Putamen (tissue), 1 donor: ENCODE results near the gene RASGRP3.
"Not testable (repeated sequence)": the region's sequence is repeated elsewhere in the genome, so short reads cannot be mapped to it uniquely, and the experiment has no call there.

Source experiments
- DNase-seq: peaks from one replicate; pipeline ENCODE4 v3.0.0-alpha.2; 2016; ENCODE audit warnings: low spot score

The RASGRP3 gene

DNA sequence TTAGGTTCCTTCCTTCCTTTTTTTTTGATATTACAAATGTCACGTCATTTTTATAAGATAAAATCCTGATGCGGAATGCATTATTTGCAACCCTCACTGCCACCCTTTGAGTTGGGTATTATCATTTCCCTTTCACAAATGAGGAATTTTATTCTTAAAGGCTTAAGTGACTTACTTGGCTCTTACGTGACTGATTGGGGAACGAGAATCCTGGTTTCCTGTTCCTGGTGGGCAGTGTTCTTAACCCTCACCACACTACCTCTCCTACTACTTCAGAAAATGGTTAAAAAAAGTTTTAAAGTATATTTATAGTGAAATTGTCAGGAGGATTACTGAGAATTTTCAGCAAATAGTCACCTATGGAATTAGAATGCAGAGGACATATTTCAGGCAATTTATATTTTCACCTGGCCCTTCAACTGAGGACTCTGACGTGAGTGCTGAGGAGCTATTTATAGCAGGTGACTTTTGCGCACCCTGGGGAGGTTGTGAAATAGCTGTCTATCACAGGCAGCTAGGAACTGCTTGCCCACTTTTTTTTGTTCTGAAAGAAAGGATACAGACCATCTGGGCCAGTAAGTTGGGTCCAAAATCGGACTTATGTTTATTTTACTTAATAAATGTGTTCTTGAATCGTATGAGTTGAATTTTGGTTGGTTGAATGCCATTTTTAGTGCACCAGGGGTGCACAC lies 18.7 kb upstream of the RASGRP3 start:
- DNase-seq: no peak

DNA sequence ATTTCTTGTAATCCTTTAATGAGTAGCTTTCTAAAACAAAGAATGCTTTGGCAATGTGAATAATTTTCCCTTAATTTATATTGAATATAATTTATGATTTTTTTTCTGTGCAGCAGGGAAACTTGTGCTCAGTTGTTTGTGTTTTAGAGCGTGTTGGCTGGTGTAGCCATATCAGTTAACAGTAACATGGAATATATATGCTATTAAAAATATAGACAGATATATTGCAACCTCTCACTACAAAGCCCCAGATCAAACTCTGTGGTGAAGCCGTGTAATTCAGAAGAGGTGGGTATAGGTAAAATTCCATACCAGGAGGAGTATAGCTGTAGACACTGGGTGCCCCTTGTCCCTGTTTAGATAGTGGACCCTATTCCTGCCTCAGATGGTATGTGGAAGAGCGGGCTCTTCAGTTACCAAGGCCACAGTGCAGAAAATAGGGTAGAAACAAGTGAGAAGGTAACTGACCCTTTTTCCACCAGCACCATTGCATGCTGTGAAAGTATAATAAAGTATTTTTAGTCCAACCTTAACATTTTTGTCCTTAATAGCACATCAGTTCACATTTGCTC lies 18.1 kb upstream of the RASGRP3 start:
- no peak for DNase-seq

DNA sequence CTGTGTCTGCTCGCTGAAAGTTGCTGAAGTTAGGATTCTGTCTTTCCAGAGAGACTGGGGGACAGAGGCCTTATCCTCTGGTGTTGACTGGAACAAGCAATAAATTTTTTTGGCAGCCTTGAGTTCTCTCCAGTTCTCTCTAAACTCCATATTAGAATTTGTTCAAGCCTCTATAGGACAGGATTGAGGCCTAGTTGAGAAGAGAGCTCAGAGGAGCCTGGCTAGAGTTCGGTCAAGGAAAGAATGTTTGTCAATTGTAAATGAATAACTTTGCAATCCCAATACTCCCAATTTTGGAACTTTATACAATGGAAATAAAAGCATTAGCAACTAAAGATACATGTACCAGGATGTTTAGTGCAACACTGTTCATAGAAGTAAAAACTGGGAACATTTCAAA lies 16.7 kb upstream of the RASGRP3 start:
- DNase-seq: no peak

GRCh38 chr2:33462512-33462911 lies 13.9 kb upstream of the RASGRP3 start:
- not testable (repeated sequence) for DNase-seq

DNA sequence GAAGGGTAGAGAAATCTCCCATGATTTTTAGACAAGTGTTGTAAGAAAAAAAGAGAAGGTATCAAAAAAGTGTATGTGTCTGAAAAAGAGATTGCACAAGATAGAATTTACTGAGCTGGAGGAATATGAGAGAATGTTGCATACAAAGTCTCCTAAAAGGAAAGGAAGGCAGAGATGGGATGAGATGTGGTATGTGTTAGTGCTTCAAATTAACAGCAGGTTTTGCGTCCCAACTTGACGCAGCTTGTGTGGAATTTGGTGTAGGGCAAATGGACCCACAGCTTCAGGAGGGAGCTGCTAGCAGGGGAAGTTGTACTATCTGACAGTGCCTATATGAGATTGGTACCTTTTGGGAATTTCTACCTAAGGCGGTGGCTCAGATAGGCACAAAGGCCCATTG lies 9.0 kb upstream of the RASGRP3 start:
- DNase-seq: no peak

GRCh38 chr2:33469238-33469637 lies 7.2 kb upstream of the RASGRP3 start:
- no peak for DNase-seq

DNA sequence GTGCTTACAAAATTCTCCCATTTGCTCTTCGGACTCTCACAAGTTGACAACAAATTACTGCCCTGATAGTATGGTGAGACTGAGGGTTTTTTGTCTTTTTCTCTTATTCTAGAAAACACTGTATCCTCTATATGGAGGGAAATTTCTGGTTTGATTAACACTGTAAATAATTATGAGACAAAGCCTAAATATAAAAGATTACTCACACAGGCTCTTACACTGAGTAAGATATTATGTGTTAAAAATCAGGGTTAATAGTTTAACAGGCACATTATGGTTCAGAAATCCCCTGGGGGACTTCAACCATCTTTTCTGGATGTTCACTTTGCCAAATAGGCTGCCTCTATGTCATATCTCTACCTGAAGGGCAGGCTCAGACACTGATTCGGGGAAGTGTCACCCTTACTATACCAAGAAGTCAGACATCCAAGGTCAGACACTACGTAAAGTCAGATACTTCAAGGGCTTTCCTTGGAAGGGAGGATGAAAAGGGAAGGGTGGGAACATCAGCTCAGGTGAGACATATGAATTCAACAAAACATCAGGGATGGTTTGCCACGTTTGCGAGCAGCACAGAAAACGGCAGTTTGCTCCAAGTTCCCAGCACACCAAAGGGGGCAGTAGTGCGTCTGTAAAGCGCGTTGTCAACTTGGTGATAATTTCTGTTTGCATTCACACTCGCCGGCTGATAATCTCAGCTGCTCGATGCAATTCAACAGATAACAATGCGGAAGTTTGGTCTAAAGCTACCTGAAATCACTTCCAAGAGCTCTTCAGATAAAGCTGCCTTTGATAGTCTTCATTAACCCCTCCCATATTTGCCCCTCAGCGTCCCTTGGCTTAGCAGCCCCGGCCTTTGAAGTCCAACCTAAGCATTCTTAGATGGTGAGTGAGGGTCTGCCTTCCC lies 972 bp upstream of the RASGRP3 start:
- peak; percentile 88 for DNase-seq

DNA sequence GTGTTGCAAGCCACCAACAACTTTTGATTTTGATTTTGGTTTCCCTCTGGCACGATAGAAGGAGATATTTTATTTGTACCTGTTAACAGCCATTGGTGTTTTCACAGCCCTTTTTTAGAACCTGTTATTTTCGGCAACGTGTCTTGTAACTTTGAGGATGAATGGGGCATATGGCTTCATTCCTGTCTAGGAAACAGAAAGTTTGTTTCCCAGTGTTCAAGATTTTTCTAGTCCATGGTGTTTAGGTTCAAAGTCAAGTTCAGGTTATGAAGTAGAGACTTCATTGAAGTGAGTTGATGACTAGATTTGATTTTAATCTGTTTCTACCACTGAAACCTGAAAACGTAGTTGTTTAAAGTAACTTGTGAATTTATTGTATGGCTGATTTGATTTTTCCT lies 343 bp downstream of the RASGRP3 start:
- no peak for DNase-seq

DNA sequence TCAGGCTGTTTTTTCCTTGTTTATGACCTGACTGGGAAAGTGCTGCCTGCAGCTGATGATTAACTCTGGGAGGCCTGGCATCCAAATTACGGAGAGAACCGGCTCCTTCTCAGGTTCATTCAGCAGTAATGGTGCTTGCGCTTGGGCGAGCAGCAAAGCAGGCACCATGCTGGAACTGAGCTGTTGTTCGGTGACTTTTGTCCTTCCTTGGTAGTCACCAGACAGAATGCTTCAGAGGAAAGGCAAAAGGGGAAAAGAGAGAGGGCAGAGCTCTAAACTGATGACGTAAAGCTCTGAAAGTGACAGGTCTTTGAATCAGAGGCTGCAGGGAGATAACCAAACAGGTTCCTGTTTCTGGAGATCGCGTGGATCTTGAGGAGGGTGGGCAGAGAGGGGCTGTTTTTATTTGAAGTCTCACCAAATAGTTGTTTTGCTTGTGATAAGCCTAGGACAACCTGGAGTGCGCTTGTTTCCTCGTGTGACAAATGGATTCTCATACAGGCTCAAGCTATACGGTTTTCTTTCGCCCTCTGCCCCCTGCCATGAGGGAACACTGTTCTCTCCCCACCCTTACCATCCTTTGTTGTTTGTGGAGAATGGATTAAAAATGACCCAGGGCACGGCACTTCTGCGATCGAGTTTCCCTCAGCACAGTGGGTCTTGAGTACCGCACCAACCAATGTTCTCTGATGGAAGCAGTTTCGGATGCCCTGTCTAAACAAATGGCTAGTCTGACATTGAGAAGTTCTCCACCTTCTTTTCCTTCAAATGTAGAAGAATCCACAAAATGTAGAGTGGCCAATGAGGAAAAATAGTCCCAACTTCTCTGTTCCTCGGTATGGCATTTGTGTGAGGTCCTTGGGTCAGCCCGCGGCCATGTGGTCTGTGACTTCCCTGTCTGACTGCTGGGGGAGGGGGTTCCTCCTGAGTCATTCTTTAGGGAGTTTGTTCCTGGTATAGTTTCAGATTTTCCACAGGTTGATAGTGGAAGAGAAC lies 1.3 kb downstream of the RASGRP3 start:
- peak; percentile 61 for DNase-seq

DNA sequence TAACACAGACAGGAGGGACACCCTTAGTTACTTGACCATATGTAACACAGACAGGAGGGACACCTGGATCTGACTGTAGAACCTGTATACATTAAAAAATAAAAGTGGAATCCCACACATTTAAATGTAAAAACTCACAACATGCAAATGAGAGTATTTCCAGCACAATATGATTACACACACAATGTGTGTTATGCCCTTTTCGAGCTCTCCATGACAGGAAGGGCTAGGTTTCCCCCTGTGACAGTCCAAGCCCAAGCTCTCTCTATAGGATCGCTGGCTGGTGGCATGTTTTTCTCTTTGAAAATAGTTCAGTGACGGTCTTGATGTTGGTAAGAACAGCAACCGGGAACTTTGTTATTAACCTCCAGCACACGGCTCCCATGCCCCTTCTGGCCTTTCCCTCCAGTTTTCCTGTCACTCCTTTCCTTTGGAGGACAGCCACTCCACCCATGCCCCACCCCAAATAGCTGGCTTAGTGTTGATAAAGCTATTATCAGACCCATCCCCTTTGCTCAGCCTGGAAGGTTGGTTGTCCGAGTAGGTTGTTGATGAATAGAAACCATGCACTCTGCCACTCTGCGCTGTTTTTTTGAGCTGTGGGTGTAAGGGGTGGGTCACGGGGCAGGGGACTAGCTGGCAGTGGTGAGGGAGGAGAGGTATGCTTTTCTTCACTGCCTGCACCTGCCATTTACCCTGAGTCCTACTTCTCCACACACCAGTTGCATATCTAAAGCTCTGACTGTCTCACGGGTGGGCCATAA lies 2.7 kb downstream of the RASGRP3 start:
- no peak for DNase-seq

DNA sequence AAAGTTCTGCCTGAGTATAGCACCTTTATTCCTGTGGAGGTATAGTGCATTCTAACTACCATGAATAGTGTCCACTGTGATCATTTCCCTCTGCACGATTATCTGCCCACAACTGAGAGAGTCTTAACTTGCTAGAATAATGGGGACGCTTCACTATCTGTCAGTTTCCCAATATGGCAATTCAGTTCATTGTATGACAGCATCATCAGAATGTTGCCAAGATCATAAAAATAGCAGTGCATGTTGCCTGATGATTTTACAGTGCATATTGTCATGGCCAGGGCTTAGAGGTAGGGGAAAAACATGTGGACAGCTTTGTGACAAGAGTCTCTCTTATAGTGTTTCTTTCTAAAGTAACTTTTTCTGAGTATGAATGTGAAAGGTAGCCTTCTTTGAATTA lies 6.1 kb downstream of the RASGRP3 start:
- no peak for DNase-seq

DNA sequence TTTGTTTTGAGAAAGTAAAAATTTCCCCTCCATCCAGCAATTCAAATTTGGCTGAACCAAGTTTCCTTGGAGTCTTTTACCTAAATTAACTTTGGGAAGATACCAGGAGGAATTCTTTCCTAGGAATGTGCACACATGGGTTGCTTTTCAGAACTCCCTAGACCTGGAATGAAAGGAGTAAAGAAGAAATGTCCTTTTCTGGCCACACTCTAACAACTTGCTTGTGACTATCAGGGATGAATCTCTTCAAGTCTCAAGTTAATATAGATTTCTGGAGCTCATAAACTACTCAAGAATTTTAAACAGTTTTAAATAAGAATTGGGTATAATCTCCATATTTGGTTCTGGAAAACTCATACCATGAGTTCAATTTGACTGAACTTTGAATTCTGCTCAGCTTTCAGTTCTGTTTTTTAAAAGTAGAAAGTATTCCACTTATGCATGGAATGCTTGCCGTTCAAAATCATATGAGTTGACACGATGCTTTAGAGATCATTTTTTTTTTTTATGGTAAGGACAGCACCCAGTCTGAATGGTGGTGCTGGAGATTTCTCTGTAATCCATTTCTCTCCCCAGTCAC lies 7.7 kb downstream of the RASGRP3 start:
- DNase-seq: no peak

- DNase-seq: no peak
These were observed 8.6 kb downstream of the RASGRP3 start for GRCh38 chr2:33485051-33485450.

DNA sequence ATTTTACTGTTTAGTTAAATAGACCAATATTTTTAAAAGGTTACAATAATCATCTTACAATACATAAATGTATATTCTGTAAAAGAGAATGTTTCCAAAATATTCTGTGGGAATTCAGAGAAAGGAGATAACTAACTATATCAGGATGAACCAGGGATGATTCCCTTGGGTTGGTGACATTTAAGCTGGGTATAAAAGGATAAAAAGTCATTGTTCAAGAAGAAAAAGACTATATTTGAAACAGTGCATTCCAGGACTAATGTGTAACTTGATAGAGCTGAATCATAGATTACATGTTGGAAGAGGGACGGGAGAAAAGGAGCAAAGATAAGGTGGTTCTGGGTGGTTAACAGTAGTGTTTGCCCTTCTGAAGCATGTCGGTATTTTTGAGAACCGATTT lies 10.1 kb downstream of the RASGRP3 start:
- DNase-seq: no peak

- no peak for DNase-seq
These were observed 11.8 kb downstream of the RASGRP3 start for GRCh38 chr2:33488178-33488690.

GRCh38 chr2:33488715-33489540 lies 12.5 kb downstream of the RASGRP3 start:
- DNase-seq: no peak

DNA sequence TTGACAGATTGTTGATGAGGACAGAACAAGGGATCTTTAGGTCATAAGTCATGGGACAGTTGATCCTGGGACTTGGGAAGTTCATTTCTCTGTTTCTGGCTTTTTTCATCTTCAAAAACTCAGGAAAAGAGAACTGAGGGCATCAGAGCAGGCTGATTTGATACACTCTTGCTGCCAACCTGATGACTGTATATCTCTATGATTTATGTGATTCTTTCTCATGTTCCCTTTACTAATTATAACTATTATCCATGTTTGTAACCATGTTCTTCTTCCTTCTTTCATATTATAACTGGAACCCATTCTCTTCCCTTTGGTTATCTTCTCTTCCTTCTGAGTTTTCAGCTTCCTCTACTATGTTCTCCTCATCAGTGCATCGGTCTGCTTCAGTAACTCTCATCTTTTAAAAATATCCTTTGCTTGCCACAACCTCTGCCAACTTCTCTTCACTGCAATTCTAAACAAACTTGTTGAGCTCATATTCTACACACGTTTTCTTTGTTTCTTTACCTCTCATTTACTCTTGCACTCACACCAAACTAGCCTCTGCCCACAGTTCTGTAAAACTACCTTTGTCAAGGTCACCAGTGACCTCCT lies 13.5 kb downstream of the RASGRP3 start:
- no peak for DNase-seq

GRCh38 chr2:33491441-33492084 lies 15.1 kb downstream of the RASGRP3 start:
- no peak for DNase-seq
